HuH-7.5 (cell line): Measurements from ENCODE around the gene VRK3.
A peak's percentile ranks its signal among the peaks of the same experiment; 100 is the strongest.

Source experiments
- DNase-seq: peaks from one replicate; pipeline ENCODE4 v3.0.0; 2011; ENCODE audit warnings: low spot score

The VRK3 gene

DNA sequence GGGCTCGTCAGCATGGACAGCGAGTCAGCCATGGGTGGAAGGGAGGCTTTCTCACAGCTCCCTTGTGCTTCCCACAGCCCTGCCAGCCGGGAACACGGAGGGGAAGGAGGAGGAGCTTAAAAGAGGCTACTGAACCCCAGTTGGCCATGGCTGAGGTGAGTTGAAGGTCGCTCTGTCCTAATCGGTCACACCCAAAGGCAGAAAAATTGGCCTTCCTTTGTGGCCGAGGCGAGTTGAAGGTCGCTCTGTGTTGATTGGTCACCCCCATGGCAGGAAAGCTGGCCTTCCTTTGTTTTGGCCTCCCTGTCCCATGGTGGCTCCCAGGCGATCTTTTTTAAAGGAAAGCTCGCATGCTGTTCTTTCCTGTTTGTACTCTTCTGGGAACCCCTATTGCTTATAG, 5.8 kb upstream of the VRK3 start:
- no peak for DNase-seq

DNA sequence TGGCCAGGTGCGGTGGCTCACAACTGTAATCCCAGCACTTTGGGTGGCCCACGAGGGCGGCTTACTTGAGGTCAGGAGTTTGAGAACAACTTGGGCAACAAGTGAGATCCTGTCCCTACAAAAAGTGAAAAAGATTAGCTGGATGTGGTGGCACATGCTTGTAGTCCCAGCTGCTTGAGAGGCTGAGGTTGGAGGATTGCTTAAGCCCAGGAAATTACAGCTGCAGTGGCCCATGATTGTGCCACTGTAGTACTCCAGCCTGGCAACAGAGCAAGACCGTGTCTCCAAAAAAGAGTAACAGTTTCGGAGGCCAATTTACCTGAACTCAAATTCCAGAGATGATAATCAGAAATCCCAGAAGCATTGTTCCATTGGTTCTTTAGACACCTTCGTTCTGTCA, 5.1 kb upstream of the VRK3 start:
- no peak for DNase-seq

- no peak for DNase-seq
These were observed 1.4 kb upstream of the VRK3 start for GRCh38 chr19:50026550-50026906.

GRCh38 chr19:50025794-50026549, 800 bp upstream of the VRK3 start, which contains the start of gene ZNF473:
Gene ZNF473 (plus strand): TSS chr19:50026005. CDS start chr19:50031083, 5,078 bp downstream.
- peak; percentile 74 for DNase-seq

GRCh38 chr19:50024719-50025021, 502 bp downstream of the VRK3 start:
- DNase-seq: no peak

- DNase-seq: no peak
These were observed 2.3 kb downstream of the VRK3 start for GRCh38 chr19:50022823-50023222.

DNA sequence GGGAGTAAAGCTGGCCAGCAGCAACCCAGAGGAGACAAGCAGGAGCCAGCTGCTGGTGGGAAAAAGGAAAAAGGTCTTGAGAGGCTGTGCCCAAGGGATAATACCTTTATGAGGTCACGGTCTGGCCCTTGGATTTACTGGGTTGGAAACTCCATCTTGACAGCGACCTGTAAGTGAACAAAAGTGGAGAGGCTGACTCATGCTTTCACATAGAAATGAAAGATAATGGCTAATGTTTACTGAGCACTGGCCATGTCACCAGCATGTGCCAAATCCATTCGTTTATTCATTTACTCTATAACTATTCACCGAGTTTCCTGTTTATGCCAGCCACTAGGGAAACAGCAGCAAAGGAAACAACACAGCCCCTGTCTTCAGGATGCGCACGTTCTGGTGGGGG, 4.7 kb downstream of the VRK3 start:
- no peak for DNase-seq

DNA sequence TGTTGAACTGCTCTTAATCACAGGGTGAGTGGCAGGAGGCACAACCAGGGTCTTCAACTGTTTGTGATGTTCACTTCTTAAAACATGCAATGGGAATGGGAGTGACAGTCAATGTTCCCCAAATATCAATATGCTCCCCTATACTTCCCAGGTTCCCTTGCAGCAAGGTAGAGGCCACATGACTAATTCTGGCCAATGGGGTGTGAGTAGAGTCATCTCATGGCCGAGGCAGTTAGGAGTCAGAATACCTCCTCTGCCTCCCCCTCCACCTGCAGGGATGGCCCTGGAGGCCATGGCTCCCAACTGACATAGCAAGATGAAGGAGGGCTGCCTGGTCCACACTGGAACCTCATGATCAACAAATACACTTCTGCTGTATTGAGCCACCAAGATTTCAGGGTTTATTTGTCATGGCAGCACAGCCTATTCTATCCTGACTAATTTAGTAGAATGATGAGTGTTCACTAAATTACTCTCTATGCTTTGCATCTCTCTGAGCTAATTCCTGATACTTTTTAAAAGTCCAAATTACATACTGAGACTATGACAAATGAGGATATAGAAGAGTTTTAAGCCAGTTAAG, 8.9 kb downstream of the VRK3 start:
- no peak for DNase-seq

- DNase-seq: peak; percentile 33
These were observed 16.6 kb downstream of the VRK3 start for GRCh38 chr19:50008532-50008931.

DNA sequence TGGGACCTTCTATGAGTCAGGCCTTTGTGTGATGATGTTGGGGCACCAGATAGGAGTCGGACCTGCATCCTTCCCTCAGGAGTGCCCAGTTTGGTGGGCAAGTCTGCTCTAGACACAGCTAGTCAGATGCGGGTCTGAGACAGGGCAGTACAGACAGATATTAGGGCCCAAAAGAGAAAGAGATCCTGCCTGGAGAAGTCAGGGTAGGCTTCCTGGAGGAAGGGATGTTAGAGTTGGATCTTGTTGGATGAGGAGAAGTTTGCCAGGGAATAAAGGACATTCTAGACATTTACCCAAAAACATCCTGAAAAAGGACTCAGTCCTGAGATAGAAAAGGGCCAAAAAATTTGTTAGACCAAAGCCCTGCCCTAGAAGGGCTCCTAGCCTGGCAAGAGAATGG, 17.2 kb downstream of the VRK3 start:
- DNase-seq: no peak

DNA sequence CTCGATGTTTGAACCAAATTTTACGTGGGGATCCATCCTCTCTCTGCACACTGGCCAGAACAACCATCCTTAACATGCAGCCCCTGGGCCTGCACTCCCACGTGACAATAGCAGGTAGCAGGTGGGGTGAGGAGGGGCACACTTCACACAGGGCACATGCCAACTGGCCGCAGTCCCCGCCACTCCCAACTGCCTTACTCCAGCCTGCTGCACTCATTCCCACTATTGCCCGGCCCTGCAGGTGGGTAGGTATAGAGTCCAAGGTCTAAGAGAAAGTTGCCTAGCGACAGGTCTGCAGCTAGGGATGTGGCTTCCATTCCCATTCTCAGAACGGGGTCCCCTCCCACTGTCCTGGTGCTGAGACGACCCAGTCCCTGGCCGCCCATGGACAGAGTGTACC, 18.0 kb downstream of the VRK3 start:
- no peak for DNase-seq

GRCh38 chr19:50005428-50005827, 19.7 kb downstream of the VRK3 start:
- DNase-seq: no peak

- DNase-seq: no peak
These were observed 21.3 kb downstream of the VRK3 start for GRCh38 chr19:50003810-50004419.

- no peak for DNase-seq
These were observed 21.9 kb downstream of the VRK3 start for GRCh38 chr19:50003254-50003788.

DNA sequence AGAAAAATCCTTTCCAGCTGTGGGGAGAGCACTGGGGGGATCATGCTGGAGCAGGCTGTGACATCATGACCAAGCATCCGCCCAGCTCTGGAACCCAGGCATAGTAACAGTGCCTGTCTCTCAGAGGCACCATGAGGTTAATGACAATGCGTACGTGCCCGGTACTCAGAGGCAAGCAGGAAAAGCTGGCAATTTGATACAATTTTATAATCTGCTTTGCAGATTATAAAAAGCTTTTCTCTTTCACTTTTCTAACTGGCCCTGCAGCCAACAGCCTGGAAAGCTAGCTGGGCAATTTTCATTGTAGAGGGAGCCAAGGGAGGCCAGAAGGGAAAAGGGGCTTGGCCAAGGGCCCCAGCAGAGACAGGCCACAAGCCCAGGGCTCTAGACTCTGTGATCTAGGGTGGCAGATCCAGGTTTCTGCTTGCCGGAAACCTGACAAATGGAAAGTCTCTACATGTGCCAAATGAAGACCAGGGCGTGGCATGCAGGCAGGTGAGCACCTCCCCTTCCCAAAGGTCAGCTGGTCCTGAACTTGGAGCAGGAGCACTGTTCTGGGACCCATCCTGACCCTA, 22.7 kb downstream of the VRK3 start:
- DNase-seq: no peak

DNA sequence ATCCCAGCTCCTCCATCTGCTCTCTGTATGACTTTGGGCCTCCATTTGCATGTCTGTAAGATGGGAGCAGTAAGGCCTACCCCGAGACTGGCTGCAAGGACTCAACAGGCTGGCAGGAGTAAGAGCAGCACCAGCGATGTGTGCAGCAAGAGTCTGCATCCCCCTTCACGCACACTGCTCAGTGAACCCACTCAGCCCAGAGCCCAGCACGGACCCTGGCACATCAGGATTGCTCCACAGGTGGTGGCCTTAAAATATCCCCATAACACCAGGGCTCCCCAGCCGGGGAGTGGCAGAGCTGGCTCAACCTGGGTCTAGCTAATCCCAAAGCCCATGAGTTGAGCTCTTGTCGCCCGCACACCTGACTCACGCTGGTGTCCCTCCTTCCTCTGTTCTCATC, 23.4 kb downstream of the VRK3 start:
- DNase-seq: no peak

DNA sequence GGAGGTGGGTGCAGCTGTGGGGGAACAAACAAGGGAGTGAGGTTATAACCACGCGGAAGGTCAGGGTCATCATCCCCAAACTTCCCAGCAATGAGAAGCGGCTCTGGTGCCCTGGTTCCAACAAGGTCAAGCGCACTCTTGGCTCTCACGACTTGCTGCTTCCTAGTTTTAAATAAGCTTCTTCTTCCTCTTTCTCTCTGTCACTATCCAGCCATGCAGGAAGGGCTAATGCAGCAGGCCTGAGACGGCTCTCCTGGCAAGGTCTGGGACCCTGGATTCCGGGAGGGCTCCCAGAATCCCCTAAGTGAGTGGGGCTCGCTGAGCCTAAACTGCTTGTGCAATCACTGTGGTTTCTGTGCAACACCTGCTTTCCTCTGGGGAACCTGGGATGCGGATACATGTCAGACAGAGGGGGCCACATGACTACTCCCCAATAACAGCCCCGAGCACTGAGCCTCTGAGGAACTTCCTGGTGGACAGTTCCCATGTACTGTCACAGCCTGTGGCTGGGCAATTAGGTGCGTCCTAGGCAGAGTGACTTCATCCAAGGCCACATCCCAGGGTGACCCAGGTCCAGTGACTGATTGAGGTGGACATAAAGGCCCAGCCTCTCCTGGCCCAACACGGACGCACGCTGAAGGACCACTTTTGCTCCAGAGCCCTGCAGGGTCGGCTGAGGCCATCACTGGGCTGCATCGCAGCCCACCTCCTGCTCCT, 24.2 kb downstream of the VRK3 start:
- no peak for DNase-seq

GRCh38 chr19:50000038-50000840, 24.9 kb downstream of the VRK3 start:
- DNase-seq: no peak

DNA sequence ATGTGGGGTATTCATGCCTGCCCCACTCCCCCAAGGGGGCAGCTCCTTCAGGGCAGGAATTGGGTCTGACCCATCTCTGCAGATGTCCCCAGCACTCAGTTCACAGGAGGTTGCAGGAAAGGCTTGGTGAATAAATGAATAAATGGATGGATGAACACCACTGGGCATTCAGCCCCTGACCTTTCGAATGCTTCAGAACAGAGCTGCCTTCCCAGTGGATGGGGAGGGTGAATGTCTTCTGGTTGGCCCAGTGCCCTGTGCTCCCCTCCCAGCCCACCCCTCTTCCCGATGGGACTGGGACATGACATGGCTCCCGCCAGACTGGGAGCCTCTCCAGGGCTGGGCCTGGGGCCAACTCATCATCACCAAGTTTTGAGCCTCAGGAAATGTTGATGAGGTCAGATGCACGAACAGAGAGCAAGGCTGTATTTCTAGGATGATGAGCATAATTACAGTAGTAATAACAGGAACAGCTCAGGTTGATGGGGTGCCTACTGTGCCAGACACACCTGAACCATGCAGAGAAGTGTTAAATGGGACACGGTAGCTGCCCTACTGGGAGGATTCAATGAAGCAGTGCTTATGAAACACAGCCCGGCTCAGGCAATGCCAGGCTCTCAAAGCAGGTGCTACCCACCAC, 25.7 kb downstream of the VRK3 start:
- DNase-seq: no peak

DNA sequence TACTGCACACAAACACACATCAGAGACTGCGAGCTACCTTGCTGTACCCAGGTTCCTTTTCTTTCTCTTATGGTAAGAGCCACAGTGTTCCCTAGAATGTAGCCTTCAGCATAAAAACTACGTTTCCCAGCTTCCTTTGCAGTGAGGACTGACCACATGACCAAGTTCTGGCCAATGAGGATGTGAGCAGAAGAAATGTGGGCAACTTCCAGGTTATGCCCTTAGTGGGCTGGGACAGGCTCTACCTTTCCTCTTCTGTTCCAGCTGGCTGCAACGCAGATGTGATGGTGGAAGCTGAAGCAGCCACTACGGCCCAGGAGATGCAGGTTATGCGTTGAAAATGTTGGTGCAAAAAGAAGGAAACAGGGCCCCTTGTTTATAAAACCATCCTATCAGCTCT, 27.5 kb downstream of the VRK3 start:
- peak; percentile 63 for DNase-seq

- DNase-seq: no peak
These were observed 36.7 kb downstream of the VRK3 start for GRCh38 chr19:49988433-49988832.
